Liver (tissue), 9 donors: ENCODE data around the gene SMIM33. TPM values are rescaled to one million over a fixed set of nuclear protein-coding genes. Genes with fewer than 3 reads are reported as not detected.

Experiments used
- DNase-seq: peaks from one replicate; pipeline ENCODE4 v3.0.0-alpha.2; 2017; ENCODE audit warnings: low spot score
- H3K27ac ChIP-seq, 2 donors: one replicate each; pipeline ENCODE4 v1.7.0; 2013; ENCODE audit warnings: inconsistent platforms in 2 of 2, low read length in 2 of 2, control low read depth in 1 of 2, low read depth in 1 of 2, mild to moderate bottlenecking in 1 of 2
- H3K27me3 ChIP-seq, 4 donors: one replicate each; pipeline versions ENCODE4 v1.6.1 to v1.7.0; 2013; ENCODE audit warnings: low read length in 3 of 4, inconsistent platforms in 1 of 4, mild to moderate bottlenecking in 1 of 4, moderate library complexity in 1 of 4; ENCODE audit not compliant: control insufficient read depth in 4 of 4, insufficient read depth in 4 of 4
- H3K36me3 ChIP-seq, 4 donors: one replicate each; pipeline versions ENCODE4 v1.6.1 to v1.7.0; 2013; ENCODE audit warnings: low read length in 3 of 4, mild to moderate bottlenecking in 3 of 4, low read depth in 1 of 4, moderate library complexity in 1 of 4; ENCODE audit not compliant: control insufficient read depth in 4 of 4, insufficient read depth in 3 of 4
- H3K4me1 ChIP-seq, 4 donors: one replicate each; pipeline versions ENCODE4 v1.6.1 to v1.7.0; 2013; ENCODE audit warnings: low read length in 3 of 4, mild to moderate bottlenecking in 3 of 4, moderate library complexity in 1 of 4; ENCODE audit not compliant: control insufficient read depth in 4 of 4, insufficient read depth in 4 of 4
- H3K4me3 ChIP-seq, 3 donors: one replicate each; pipeline versions ENCODE4 v1.6.1 to v1.7.0; 2013; ENCODE audit warnings: low read length in 3 of 3, control low read depth in 1 of 3, low read depth in 1 of 3, mild to moderate bottlenecking in 1 of 3
- H3K9ac ChIP-seq, 2 donors: one replicate each; pipeline ENCODE4 v1.7.0; 2013; ENCODE audit warnings: low read length in 2 of 2, mild to moderate bottlenecking in 2 of 2, moderate library complexity in 2 of 2, control low read depth in 1 of 2, low read depth in 1 of 2
- H3K9me3 ChIP-seq, 4 donors: one replicate each; pipeline versions ENCODE4 v1.6.1 to v1.7.0; 2013; ENCODE audit warnings: low read length in 3 of 4; ENCODE audit not compliant: control insufficient read depth in 4 of 4
- EGR1 ChIP-seq, 2 donors: IDR thresholded peaks; 2 replicates each; pipeline ENCODE4 v1.6.1; 2016 to 2018; ENCODE audit warnings: antibody characterized with exemption in 2 of 2, low read depth in 2 of 2
- FOXA1 ChIP-seq: IDR thresholded peaks from 2 replicates; pipeline ENCODE4 v1.6.1; 2016; ENCODE audit warnings: antibody characterized with exemption
- FOXA2 ChIP-seq: IDR thresholded peaks from 2 replicates; pipeline ENCODE4 v1.6.1; 2016; ENCODE audit warnings: antibody characterized with exemption
- GABPA ChIP-seq, 2 donors: IDR thresholded peaks in 1 of 2; conservative IDR thresholded peaks in 1 of 2; 2 replicates each; pipeline ENCODE4 v1.6.1; 2016; ENCODE audit warnings: antibody characterized with exemption in 2 of 2, mild to moderate bottlenecking in 1 of 2, moderate library complexity in 1 of 2
- HNF4A ChIP-seq, 2 donors: conservative IDR thresholded peaks; 2 replicates each; pipeline ENCODE4 v1.6.1; 2016; ENCODE audit warnings: antibody characterized with exemption in 2 of 2, mild to moderate bottlenecking in 2 of 2
- HNF4G ChIP-seq: IDR thresholded peaks from 2 replicates; pipeline ENCODE4 v1.6.1; 2016; ENCODE audit warnings: antibody characterized with exemption
- JUND ChIP-seq, 2 donors: IDR thresholded peaks; 2 replicates each; pipeline ENCODE4 v1.6.1; 2016; ENCODE audit warnings: antibody characterized with exemption in 2 of 2
- NR2F2 ChIP-seq: IDR thresholded peaks from 2 replicates; pipeline ENCODE4 v1.6.1; 2016; ENCODE audit warnings: antibody characterized with exemption
- RAD21 ChIP-seq, 2 donors: IDR thresholded peaks; 2 replicates each; pipeline ENCODE4 v1.6.1; 2016; ENCODE audit warnings: antibody characterized with exemption in 2 of 2, mild to moderate bottlenecking in 2 of 2
- RXRA ChIP-seq, 2 donors: IDR thresholded peaks; 2 replicates each; pipeline ENCODE4 v1.6.1; 2017 to 2018; ENCODE audit warnings: antibody characterized with exemption in 2 of 2, mild to moderate bottlenecking in 1 of 2
- SP1 ChIP-seq: IDR thresholded peaks from 2 replicates; pipeline ENCODE4 v1.6.1; 2018; ENCODE audit warnings: antibody characterized with exemption, mild to moderate bottlenecking
- TAF1 ChIP-seq: conservative IDR thresholded peaks from 2 replicates; pipeline ENCODE4 v1.6.1; 2016; ENCODE audit warnings: antibody characterized with exemption, mild to moderate bottlenecking
- YY1 ChIP-seq: IDR thresholded peaks from 2 replicates; pipeline ENCODE4 v1.6.1; 2016; ENCODE audit warnings: antibody characterized with exemption, mild to moderate bottlenecking
- WGBS: extraction: QIAGEN DNeasy Blood & Tissue Kit; methylation state at CpG from one replicate; pipeline ENCODE4 v1.1.7; 2013; 5-methylcytosine and 5-hydroxymethylcytosine counted together
- polyA plus RNA-seq, 2 donors: library from polyadenylated mRNA; stranded (reverse) in 1 of 2; unstranded in 1 of 2; fragments of 200-250 nt in 1 of 2; fragments of >200 nt in 1 of 2; fragmentation: Nextera tagmentation in 1 of 2; extraction: Ambion mirVana in 1 of 2; gene quantifications; one replicate each; pipeline versions ENCODE4 v1.2.1 to v1.2.3, GENCODE V29; 2013 to 2015
- total RNA-seq, 2 donors: library from RNA; depleted of rRNA; stranded (reverse); fragments of >200 nt; gene quantifications; one replicate each; pipeline ENCODE4 v1.2.3, GENCODE V29; 2014
- TF ChIP-seq, protein P1 (sequence below): IDR thresholded peaks from 2 replicates; pipeline ENCODE4 v1.6.1; 2016; ENCODE audit warnings: antibody characterized with exemption
- TF ChIP-seq, protein P2 (sequence below): IDR thresholded peaks from 2 replicates; pipeline ENCODE4 v1.6.1; 2016; ENCODE audit warnings: antibody characterized with exemption
- TF ChIP-seq, protein P3 (sequence below): fragments of 150-350 bp; IDR thresholded peaks from 2 replicates; pipeline ENCODE4 v1.5.1; 2017; ENCODE audit warnings: improper control_type of control experiment, low read depth, low read length; ENCODE audit not compliant: missing input control
- TF ChIP-seq, protein P4 (sequence below): IDR thresholded peaks from 2 replicates; pipeline ENCODE4 v1.6.1; 2016; ENCODE audit warnings: antibody characterized with exemption, mild to moderate bottlenecking
- TF ChIP-seq, protein P5 (sequence below): IDR thresholded peaks from 2 replicates; pipeline ENCODE4 v1.6.1; 2016; ENCODE audit warnings: antibody characterized with exemption
- donor health status: healthy.
- donor health status: healthy.
- donor health status: healthy.
- donor health status: healthy.
- donor health status: healthy.

Gene SMIM33
- total and polyA plus RNA-seq, 4 donors = 0.05 TPM; not detected in 3

DNA sequence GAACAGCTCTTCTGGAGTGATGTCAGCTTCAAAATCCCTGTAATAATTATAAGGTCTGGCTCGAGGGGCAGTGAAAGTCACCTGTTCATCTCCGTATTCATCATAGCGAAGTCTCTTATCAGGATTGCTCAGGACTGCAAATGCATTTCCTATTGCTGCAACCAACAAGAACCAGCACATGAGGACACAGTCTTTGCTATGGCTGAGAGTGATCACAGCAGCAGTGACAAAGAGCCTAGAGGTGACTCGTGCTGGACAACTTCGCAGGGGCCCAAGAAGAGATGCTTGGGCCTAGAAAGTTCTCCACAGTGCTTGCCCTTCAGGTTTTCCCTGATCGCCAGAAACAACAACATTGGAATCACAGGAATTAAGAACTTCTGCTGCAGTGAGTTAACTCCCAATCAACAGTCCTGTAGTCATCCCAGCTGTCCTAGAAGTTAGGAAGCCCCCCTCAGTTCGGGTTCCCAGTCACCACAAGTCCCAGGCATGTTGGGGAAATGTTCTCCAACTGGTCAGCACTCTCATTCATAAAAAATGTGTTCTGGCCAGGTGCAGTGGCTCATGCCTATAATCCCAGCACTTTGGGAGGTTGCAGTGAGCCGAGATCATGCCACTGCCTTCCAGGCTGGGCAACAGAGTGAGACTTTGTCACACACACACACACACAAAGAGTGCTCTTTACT lies 44.5 kb upstream of the SMIM33 start:
- WGBS = 81% methylated on average over 8 of the region's 8 CpGs
- TF ChIP-seq, protein P1, sequence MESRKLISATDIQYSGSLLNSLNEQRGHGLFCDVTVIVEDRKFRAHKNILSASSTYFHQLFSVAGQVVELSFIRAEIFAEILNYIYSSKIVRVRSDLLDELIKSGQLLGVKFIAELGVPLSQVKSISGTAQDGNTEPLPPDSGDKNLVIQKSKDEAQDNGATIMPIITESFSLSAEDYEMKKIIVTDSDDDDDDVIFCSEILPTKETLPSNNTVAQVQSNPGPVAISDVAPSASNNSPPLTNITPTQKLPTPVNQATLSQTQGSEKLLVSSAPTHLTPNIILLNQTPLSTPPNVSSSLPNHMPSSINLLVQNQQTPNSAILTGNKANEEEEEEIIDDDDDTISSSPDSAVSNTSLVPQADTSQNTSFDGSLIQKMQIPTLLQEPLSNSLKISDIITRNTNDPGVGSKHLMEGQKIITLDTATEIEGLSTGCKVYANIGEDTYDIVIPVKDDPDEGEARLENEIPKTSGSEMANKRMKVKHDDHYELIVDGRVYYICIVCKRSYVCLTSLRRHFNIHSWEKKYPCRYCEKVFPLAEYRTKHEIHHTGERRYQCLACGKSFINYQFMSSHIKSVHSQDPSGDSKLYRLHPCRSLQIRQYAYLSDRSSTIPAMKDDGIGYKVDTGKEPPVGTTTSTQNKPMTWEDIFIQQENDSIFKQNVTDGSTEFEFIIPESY = no peak
- TF ChIP-seq, protein P2, sequence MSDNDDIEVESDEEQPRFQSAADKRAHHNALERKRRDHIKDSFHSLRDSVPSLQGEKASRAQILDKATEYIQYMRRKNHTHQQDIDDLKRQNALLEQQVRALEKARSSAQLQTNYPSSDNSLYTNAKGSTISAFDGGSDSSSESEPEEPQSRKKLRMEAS = no peak
- TF ChIP-seq GABPA (IDR thresholded peaks at IDR 0.05 in 1 of 2, conservative IDR thresholded peaks at IDR 0.05 in 1 of 2) = no peak
- TF ChIP-seq HNF4A (conservative IDR thresholded peaks at IDR 0.05) = no peak
- no peak for TF ChIP-seq JUND (IDR thresholded peaks at IDR 0.05)
- TF ChIP-seq FOXA1 = no peak
- Histone ChIP-seq H3K36me3 (no peaks in the 10 kb centered on the region), H3K4me1 (no peaks in the 10 kb centered on the region), H3K27ac (no peak overlapping the region), H3K4me3 (no peak overlapping the region), H3K9me3 (no peaks in the 10 kb centered on the region), H3K9ac (no peak overlapping the region), H3K27me3 (no peaks in the 10 kb centered on the region)
- DNase-seq = no peak

DNA sequence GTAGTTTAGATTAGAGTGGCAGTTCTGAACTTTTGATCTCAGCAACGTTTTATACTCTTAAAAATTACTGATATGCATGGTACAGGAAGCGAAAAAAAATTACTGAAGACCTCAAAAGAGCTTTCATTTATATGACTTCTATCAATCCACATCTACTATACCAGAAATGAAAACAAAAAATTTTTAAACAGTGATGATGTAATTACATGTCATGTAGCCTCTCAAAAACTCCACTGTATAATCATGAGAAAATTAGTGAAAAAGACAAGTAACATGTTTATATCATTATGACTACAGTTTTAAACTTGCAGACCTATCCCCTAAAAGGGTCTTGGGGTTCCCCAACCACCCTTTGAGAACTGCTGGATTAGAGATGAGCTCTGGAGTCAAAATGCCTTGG lies 40.8 kb upstream of the SMIM33 start:
- no peaks in the 10 kb centered on the region for H3K36me3 ChIP-seq
- 86% methylated on average over 2 of the region's 2 CpGs for WGBS
- DNase-seq = no peak
- H3K9ac ChIP-seq = no peak overlapping the region
- H3K27ac ChIP-seq = no peak overlapping the region
- H3K4me3 ChIP-seq = no peak overlapping the region
- H3K9me3 ChIP-seq = no peaks in the 10 kb centered on the region
- TF ChIP-seq GABPA (IDR thresholded peaks at IDR 0.05 in 1 of 2, conservative IDR thresholded peaks at IDR 0.05 in 1 of 2) (no peak), RXRA (IDR thresholded peaks at IDR 0.05) (no peak), HNF4G (no peak), FOXA2 (no peak), JUND (IDR thresholded peaks at IDR 0.05) (no peak), FOXA1 (no peak), YY1 (no peak), EGR1 (IDR thresholded peaks at IDR 0.05; ENCODE audit: low read depth in 2 of 2) (no peak), RAD21 (IDR thresholded peaks at IDR 0.05) (no peak), TAF1 (no peak), HNF4A (conservative IDR thresholded peaks at IDR 0.05) (no peak), NR2F2 (no peak), SP1 (no peak)
- TF ChIP-seq, protein P3, sequence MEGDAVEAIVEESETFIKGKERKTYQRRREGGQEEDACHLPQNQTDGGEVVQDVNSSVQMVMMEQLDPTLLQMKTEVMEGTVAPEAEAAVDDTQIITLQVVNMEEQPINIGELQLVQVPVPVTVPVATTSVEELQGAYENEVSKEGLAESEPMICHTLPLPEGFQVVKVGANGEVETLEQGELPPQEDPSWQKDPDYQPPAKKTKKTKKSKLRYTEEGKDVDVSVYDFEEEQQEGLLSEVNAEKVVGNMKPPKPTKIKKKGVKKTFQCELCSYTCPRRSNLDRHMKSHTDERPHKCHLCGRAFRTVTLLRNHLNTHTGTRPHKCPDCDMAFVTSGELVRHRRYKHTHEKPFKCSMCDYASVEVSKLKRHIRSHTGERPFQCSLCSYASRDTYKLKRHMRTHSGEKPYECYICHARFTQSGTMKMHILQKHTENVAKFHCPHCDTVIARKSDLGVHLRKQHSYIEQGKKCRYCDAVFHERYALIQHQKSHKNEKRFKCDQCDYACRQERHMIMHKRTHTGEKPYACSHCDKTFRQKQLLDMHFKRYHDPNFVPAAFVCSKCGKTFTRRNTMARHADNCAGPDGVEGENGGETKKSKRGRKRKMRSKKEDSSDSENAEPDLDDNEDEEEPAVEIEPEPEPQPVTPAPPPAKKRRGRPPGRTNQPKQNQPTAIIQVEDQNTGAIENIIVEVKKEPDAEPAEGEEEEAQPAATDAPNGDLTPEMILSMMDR = no peak
- TF ChIP-seq, protein P2 = no peak
- TF ChIP-seq, protein P4, sequence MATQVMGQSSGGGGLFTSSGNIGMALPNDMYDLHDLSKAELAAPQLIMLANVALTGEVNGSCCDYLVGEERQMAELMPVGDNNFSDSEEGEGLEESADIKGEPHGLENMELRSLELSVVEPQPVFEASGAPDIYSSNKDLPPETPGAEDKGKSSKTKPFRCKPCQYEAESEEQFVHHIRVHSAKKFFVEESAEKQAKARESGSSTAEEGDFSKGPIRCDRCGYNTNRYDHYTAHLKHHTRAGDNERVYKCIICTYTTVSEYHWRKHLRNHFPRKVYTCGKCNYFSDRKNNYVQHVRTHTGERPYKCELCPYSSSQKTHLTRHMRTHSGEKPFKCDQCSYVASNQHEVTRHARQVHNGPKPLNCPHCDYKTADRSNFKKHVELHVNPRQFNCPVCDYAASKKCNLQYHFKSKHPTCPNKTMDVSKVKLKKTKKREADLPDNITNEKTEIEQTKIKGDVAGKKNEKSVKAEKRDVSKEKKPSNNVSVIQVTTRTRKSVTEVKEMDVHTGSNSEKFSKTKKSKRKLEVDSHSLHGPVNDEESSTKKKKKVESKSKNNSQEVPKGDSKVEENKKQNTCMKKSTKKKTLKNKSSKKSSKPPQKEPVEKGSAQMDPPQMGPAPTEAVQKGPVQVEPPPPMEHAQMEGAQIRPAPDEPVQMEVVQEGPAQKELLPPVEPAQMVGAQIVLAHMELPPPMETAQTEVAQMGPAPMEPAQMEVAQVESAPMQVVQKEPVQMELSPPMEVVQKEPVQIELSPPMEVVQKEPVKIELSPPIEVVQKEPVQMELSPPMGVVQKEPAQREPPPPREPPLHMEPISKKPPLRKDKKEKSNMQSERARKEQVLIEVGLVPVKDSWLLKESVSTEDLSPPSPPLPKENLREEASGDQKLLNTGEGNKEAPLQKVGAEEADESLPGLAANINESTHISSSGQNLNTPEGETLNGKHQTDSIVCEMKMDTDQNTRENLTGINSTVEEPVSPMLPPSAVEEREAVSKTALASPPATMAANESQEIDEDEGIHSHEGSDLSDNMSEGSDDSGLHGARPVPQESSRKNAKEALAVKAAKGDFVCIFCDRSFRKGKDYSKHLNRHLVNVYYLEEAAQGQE = no peak
- TF ChIP-seq, protein P5, sequence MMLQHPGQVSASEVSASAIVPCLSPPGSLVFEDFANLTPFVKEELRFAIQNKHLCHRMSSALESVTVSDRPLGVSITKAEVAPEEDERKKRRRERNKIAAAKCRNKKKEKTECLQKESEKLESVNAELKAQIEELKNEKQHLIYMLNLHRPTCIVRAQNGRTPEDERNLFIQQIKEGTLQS = no peak
- TF ChIP-seq, protein P1 = no peak
- no peaks in the 10 kb centered on the region for H3K4me1 ChIP-seq
- no peaks in the 10 kb centered on the region for H3K27me3 ChIP-seq
